WTC11 (cell line): ENCODE data around the gene YIF1B. TPM values are rescaled to one million over a fixed set of nuclear protein-coding genes. Genes with fewer than 3 reads are reported as not detected.
A peak's percentile ranks its signal among the peaks of the same experiment; 100 is the strongest.

ENCODE experiments used
- CREB1 ChIP-seq: sonication (generic); formaldehyde crosslinking; IDR thresholded peaks from 2 replicates; pipeline ENCODE4 v1.8.0; 2023; ENCODE audit warnings: mild to moderate bottlenecking, missing genetic modification reagents
- E2F5 ChIP-seq: sonication (generic); formaldehyde crosslinking; IDR thresholded peaks from 2 replicates; pipeline ENCODE4 v1.8.1; 2022; ENCODE audit warnings: mild to moderate bottlenecking, moderate library complexity, missing genetic modification reagents
- ETV6 ChIP-seq: sonication (generic); formaldehyde crosslinking; IDR thresholded peaks from 2 replicates; pipeline ENCODE4 v1.8.1; 2022; ENCODE audit warnings: mild to moderate bottlenecking, missing genetic modification reagents
- GRHL2 ChIP-seq: fragments of 250-450 bp; sonication (Bioruptor Pico); IDR thresholded peaks from 2 replicates; pipeline ENCODE4 v1.8.0; 2022; ENCODE audit warnings: mild to moderate bottlenecking, moderate library complexity; ENCODE audit not compliant: insufficient replicate concordance, severe bottlenecking
- JUN ChIP-seq: sonication (generic); formaldehyde crosslinking; IDR thresholded peaks from 2 replicates; pipeline ENCODE4 v1.8.0; 2023; ENCODE audit warnings: mild to moderate bottlenecking, missing genetic modification reagents
- MAX ChIP-seq: sonication (generic); formaldehyde crosslinking; IDR thresholded peaks from 2 replicates; pipeline ENCODE4 v1.8.0; 2022; ENCODE audit warnings: mild to moderate bottlenecking, missing genetic modification reagents
- MYBL2 ChIP-seq: sonication (generic); formaldehyde crosslinking; IDR thresholded peaks from 2 replicates; pipeline ENCODE4 v1.8.1; 2023; ENCODE audit warnings: mild to moderate bottlenecking, moderate library complexity, missing genetic modification reagents
- NFATC4 ChIP-seq: fragments of 250-450 bp; sonication (Bioruptor Pico); IDR thresholded peaks from 2 replicates; pipeline ENCODE4 v1.9.0; 2021; ENCODE audit warnings: mild to moderate bottlenecking
- NR1H2 ChIP-seq: sonication (generic); formaldehyde crosslinking; IDR thresholded peaks from 2 replicates; pipeline ENCODE4 v1.9.0; 2021; ENCODE audit warnings: mild to moderate bottlenecking, moderate library complexity, missing genetic modification reagents
- NR2C2 ChIP-seq: sonication (generic); formaldehyde crosslinking; IDR thresholded peaks from 2 replicates; pipeline ENCODE4 v1.8.0; 2022; ENCODE audit warnings: mild to moderate bottlenecking, missing genetic modification reagents
- PRRX2 ChIP-seq: fragments of 250-450 bp; sonication (Bioruptor Pico); IDR thresholded peaks from 2 replicates; pipeline ENCODE4 v1.8.0; 2021; ENCODE audit warnings: mild to moderate bottlenecking
- RELA ChIP-seq: sonication (generic); formaldehyde crosslinking; IDR thresholded peaks from 2 replicates; pipeline ENCODE4 v1.8.1; 2022; ENCODE audit warnings: missing genetic modification reagents, mild to moderate bottlenecking, borderline replicate concordance
- TEAD1 ChIP-seq: sonication (generic); formaldehyde crosslinking; IDR thresholded peaks from 2 replicates; pipeline ENCODE4 v1.8.0; 2022; ENCODE audit warnings: mild to moderate bottlenecking, missing genetic modification reagents
- TEAD4 ChIP-seq: sonication (generic); formaldehyde crosslinking; IDR thresholded peaks from 2 replicates; pipeline ENCODE4 v1.8.0; 2022; ENCODE audit warnings: mild to moderate bottlenecking, missing genetic modification reagents
- ZNF138 ChIP-seq: sonication (generic); formaldehyde crosslinking; conservative IDR thresholded peaks from 2 replicates; pipeline ENCODE4 v1.8.1; 2022; ENCODE audit warnings: mild to moderate bottlenecking, moderate library complexity, missing genetic modification reagents
- ZNF219 ChIP-seq: sonication (generic); formaldehyde crosslinking; IDR thresholded peaks from 2 replicates; pipeline ENCODE4 v1.8.0; 2023; ENCODE audit warnings: missing genetic modification reagents, mild to moderate bottlenecking, borderline replicate concordance
- ZNF281 ChIP-seq: sonication (generic); formaldehyde crosslinking; IDR thresholded peaks from 2 replicates; pipeline ENCODE4 v1.8.0; 2023; ENCODE audit warnings: mild to moderate bottlenecking, missing genetic modification reagents
- ZNF317 ChIP-seq: sonication (generic); formaldehyde crosslinking; IDR thresholded peaks from 2 replicates; pipeline ENCODE4 v1.8.1; 2023; ENCODE audit warnings: low read depth, mild to moderate bottlenecking, moderate library complexity, missing genetic modification reagents, borderline replicate concordance
- ZNF396 ChIP-seq: fragments of 250-450 bp; sonication (Bioruptor Pico); IDR thresholded peaks from 2 replicates; pipeline ENCODE4 v1.8.0; 2021; ENCODE audit warnings: mild to moderate bottlenecking, moderate library complexity, borderline replicate concordance
- ZNF416 ChIP-seq: fragments of 250-450 bp; sonication (Bioruptor Pico); IDR thresholded peaks from 2 replicates; pipeline ENCODE4 v1.9.0; 2021; ENCODE audit warnings: mild to moderate bottlenecking, inconsistent platforms
- ZNF671 ChIP-seq: fragments of 250-450 bp; sonication (Bioruptor Pico); IDR thresholded peaks from 2 replicates; pipeline ENCODE4 v1.8.0; 2021; ENCODE audit warnings: mild to moderate bottlenecking
- total RNA-seq: library from RNA; stranded (reverse); gene quantifications from 3 replicates; pipeline ENCODE4 v1.2.3, GENCODE V29; 2021
- TF ChIP-seq, protein P1 (sequence below): sonication (generic); formaldehyde crosslinking; IDR thresholded peaks from 2 replicates; pipeline ENCODE4 v1.8.1; 2022; ENCODE audit warnings: low read depth, missing genetic modification reagents, borderline replicate concordance
- TF ChIP-seq, protein P2 (sequence below): sonication (generic); formaldehyde crosslinking; IDR thresholded peaks from 2 replicates; pipeline ENCODE4 v1.8.1; 2023; ENCODE audit warnings: mild to moderate bottlenecking, moderate library complexity, missing genetic modification reagents
- TF ChIP-seq, protein P3 (sequence below): sonication (generic); formaldehyde crosslinking; IDR thresholded peaks from 2 replicates; pipeline ENCODE4 v1.8.0; 2023; ENCODE audit warnings: missing genetic modification reagents, mild to moderate bottlenecking, borderline replicate concordance
- TF ChIP-seq, protein P4 (sequence below): sonication (generic); formaldehyde crosslinking; IDR thresholded peaks from 2 replicates; pipeline ENCODE4 v1.8.1; 2023; ENCODE audit warnings: mild to moderate bottlenecking, missing genetic modification reagents

YIF1B gene
- total RNA-seq, 1 experiment from 2014 or later: 83.3 TPM

- TF ChIP-seq, protein P1, sequence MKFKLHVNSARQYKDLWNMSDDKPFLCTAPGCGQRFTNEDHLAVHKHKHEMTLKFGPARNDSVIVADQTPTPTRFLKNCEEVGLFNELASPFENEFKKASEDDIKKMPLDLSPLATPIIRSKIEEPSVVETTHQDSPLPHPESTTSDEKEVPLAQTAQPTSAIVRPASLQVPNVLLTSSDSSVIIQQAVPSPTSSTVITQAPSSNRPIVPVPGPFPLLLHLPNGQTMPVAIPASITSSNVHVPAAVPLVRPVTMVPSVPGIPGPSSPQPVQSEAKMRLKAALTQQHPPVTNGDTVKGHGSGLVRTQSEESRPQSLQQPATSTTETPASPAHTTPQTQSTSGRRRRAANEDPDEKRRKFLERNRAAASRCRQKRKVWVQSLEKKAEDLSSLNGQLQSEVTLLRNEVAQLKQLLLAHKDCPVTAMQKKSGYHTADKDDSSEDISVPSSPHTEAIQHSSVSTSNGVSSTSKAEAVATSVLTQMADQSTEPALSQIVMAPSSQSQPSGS: no peak
- no peak for TF ChIP-seq RELA (CRISPR knock-in tag)
- TF ChIP-seq, protein P2, sequence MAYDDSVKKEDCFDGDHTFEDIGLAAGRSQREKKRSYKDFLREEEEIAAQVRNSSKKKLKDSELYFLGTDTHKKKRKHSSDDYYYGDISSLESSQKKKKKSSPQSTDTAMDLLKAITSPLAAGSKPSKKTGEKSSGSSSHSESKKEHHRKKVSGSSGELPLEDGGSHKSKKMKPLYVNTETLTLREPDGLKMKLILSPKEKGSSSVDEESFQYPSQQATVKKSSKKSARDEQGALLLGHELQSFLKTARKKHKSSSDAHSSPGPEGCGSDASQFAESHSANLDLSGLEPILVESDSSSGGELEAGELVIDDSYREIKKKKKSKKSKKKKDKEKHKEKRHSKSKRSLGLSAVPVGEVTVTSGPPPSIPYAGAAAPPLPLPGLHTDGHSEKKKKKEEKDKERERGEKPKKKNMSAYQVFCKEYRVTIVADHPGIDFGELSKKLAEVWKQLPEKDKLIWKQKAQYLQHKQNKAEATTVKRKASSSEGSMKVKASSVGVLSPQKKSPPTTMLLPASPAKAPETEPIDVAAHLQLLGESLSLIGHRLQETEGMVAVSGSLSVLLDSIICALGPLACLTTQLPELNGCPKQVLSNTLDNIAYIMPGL (CRISPR knock-in tag): peak; percentile 72
- peak; percentile 80; the same call in 1 of the 2 replicates for TF ChIP-seq CREB1 (CRISPR knock-in tag)
- TF ChIP-seq MAX (CRISPR knock-in tag): peak; percentile 95
- no peak for TF ChIP-seq NR1H2 (CRISPR knock-in tag)
- no peak for TF ChIP-seq GRHL2 (CRISPR knock-in tag)
- TF ChIP-seq, protein P3, sequence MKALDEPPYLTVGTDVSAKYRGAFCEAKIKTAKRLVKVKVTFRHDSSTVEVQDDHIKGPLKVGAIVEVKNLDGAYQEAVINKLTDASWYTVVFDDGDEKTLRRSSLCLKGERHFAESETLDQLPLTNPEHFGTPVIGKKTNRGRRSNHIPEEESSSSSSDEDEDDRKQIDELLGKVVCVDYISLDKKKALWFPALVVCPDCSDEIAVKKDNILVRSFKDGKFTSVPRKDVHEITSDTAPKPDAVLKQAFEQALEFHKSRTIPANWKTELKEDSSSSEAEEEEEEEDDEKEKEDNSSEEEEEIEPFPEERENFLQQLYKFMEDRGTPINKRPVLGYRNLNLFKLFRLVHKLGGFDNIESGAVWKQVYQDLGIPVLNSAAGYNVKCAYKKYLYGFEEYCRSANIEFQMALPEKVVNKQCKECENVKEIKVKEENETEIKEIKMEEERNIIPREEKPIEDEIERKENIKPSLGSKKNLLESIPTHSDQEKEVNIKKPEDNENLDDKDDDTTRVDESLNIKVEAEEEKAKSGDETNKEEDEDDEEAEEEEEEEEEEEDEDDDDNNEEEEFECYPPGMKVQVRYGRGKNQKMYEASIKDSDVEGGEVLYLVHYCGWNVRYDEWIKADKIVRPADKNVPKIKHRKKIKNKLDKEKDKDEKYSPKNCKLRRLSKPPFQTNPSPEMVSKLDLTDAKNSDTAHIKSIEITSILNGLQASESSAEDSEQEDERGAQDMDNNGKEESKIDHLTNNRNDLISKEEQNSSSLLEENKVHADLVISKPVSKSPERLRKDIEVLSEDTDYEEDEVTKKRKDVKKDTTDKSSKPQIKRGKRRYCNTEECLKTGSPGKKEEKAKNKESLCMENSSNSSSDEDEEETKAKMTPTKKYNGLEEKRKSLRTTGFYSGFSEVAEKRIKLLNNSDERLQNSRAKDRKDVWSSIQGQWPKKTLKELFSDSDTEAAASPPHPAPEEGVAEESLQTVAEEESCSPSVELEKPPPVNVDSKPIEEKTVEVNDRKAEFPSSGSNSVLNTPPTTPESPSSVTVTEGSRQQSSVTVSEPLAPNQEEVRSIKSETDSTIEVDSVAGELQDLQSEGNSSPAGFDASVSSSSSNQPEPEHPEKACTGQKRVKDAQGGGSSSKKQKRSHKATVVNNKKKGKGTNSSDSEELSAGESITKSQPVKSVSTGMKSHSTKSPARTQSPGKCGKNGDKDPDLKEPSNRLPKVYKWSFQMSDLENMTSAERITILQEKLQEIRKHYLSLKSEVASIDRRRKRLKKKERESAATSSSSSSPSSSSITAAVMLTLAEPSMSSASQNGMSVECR (CRISPR knock-in tag): peak; percentile 66; the same call in 1 of the 2 replicates
- 0 out of 2 replicates have a peak, but pooled peaks have one; percentile 16 for TF ChIP-seq ZNF317 (CRISPR knock-in tag)
- peak; percentile 63; the same call in 1 of the 2 replicates for TF ChIP-seq TEAD1 (CRISPR knock-in tag)
- TF ChIP-seq ZNF219: no peak
- no peak for TF ChIP-seq NR2C2 (CRISPR knock-in tag)
- peak; percentile 88 for TF ChIP-seq ZNF138 (CRISPR knock-in tag)
- no peak for TF ChIP-seq TEAD4 (CRISPR knock-in tag)
- TF ChIP-seq JUN (CRISPR knock-in tag): no peak; the same call in 1 of the 2 replicates
- no peak for TF ChIP-seq ZNF396
- TF ChIP-seq, protein P4, sequence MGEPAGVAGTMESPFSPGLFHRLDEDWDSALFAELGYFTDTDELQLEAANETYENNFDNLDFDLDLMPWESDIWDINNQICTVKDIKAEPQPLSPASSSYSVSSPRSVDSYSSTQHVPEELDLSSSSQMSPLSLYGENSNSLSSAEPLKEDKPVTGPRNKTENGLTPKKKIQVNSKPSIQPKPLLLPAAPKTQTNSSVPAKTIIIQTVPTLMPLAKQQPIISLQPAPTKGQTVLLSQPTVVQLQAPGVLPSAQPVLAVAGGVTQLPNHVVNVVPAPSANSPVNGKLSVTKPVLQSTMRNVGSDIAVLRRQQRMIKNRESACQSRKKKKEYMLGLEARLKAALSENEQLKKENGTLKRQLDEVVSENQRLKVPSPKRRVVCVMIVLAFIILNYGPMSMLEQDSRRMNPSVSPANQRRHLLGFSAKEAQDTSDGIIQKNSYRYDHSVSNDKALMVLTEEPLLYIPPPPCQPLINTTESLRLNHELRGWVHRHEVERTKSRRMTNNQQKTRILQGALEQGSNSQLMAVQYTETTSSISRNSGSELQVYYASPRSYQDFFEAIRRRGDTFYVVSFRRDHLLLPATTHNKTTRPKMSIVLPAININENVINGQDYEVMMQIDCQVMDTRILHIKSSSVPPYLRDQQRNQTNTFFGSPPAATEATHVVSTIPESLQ: no peak
- TF ChIP-seq E2F5 (CRISPR knock-in tag): peak; percentile 82
- peak; percentile 87 for TF ChIP-seq ETV6 (CRISPR knock-in tag)
- TF ChIP-seq MYBL2 (CRISPR knock-in tag): peak; percentile 78; the same call in 1 of the 2 replicates
- no peak for TF ChIP-seq NFATC4 (CRISPR knock-in tag)
- peak; percentile 14; the same call in 1 of the 2 replicates for TF ChIP-seq ZNF281 (CRISPR knock-in tag)
- no peak for TF ChIP-seq ZNF671 (CRISPR knock-in tag)
- TF ChIP-seq ZNF416 (CRISPR knock-in tag): peak; percentile 78; the same call in 1 of the 2 replicates
- TF ChIP-seq PRRX2 (CRISPR knock-in tag): no peak
Measured at GRCh38 chr19:38264486-38265212, 51.1 kb downstream of the YIF1B start, which contains the start of gene SPINT2 (continued).
